Kidney (tissue), 14 donors: ENCODE measurements around the gene ECM2. TPM values are rescaled to one million over a fixed set of nuclear protein-coding genes. Genes with fewer than 3 reads are reported as not detected.

Source experiments
- DNase-seq, 5 donors: peaks; one replicate each; pipeline ENCODE4 v3.0.0-alpha.2; 2013 to 2020
- FAIRE-seq: peaks from 2 replicates; lab custom pipeline; 2012; peaks lifted over from hg19 to GRCh38; lab: Jason Lieb, UNC
- H3K27ac ChIP-seq, 2 donors: one replicate each; pipeline ENCODE4 v1.7.0; 2013; ENCODE audit warnings: low read depth in 2 of 2, low read length in 2 of 2, inconsistent platforms in 1 of 2
- H3K27me3 ChIP-seq: one replicate; pipeline ENCODE4 v1.7.1; 2013; ENCODE audit warnings: low read length, inconsistent platforms; ENCODE audit not compliant: control insufficient read depth, insufficient read depth
- H3K36me3 ChIP-seq, 3 donors: one replicate each; pipeline versions ENCODE4 v1.7.0 to v1.7.1; 2013; ENCODE audit warnings: low read length in 3 of 3, control low read depth in 1 of 3, inconsistent platforms in 1 of 3; ENCODE audit not compliant: insufficient read depth in 3 of 3, control insufficient read depth in 2 of 3
- H3K4me1 ChIP-seq, 3 donors: one replicate each; pipeline versions ENCODE4 v1.7.0 to v1.7.1; 2013; ENCODE audit warnings: low read length in 3 of 3, inconsistent platforms in 1 of 3, low read depth in 1 of 3; ENCODE audit not compliant: control insufficient read depth in 2 of 3, insufficient read depth in 2 of 3
- H3K4me3 ChIP-seq, 3 donors: one replicate each; pipeline versions ENCODE4 v1.7.0 to v1.8.1; 2013; ENCODE audit warnings: low read length in 3 of 3, control low read depth in 1 of 3, inconsistent platforms in 1 of 3
- H3K9ac ChIP-seq, 3 donors: one replicate each; pipeline versions ENCODE4 v1.7.0 to v1.7.1; 2013; ENCODE audit warnings: low read length in 3 of 3, control low read depth in 1 of 3, inconsistent platforms in 1 of 3
- H3K9me3 ChIP-seq, 3 donors: one replicate each; pipeline versions ENCODE4 v1.7.0 to v1.7.1; 2013; ENCODE audit warnings: low read length in 3 of 3, control low read depth in 1 of 3, inconsistent platforms in 1 of 3; ENCODE audit not compliant: control insufficient read depth in 2 of 3, insufficient read depth in 1 of 3
- intact Hi-C: fragments of 100-400 bp; cut with DNase I; formaldehyde crosslinking; loops from one replicate; pipeline ENCODE4 v1.11.1; 2022
- polyA plus RNA-seq: library from polyadenylated mRNA; stranded (reverse); fragments of 350-450 nt; fragmentation: Illumina TruSeq; extraction: RNeasy Lipid Tissue Mini Kit (QIAGEN cat#74804); gene quantifications from one replicate; pipeline ENCODE4 v1.2.3, GENCODE V29; 2014; ENCODE audit warnings: low read depth, low replicate concordance; ENCODE audit not compliant: insufficient read depth
- total RNA-seq: library from RNA; stranded (reverse); fragmentation: NEBNext Ultra II Directional; extraction: Animal tissue kit (Norgen Biotek cat#: 25700); gene quantifications from one replicate; pipeline ENCODE4 v1.2.1, GENCODE V29; 2021
- TF ChIP-seq, protein P1 (sequence below): IDR thresholded peaks from 3 replicates; pipeline ENCODE4 v1.5.1; 2012; ENCODE audit warnings: mild to moderate bottlenecking, moderate library complexity, borderline replicate concordance; ENCODE audit not compliant: insufficient read depth; ENCODE audit errors: extremely low read depth
- donor health status: control.
- donor health status: control.
- donor health status: control.
- donor health status: control.
- donor health status: control.
- donor health status: DM: yes; HTN: yes; CAD: no.
- donor health status: Normal renal cell carcinoma (clear cell type).

ECM2 gene
- total and polyA plus RNA-seq, 2 donors from 2014 or later = 5.5 to 7.6 TPM

DNA sequence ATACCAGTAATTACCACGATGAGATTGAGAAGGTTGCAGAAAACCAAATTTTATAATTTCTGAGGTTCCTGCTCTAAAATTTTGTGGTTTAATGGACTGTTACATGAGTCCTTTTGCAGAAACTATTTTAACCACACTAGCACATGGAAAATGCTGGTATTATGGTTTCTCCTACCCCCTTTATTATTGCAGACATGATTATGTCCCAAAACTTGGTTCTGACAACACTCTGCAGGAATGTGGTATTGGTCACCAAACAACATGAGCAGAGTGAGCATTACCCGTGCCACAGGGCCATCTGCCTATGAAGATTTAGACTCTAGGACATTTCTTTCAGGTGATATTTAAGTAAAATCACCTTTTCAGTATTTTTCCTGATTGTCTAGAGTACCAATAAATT, 2.8 kb upstream of the ECM2 start:
- no peak overlapping the region for H3K27ac ChIP-seq
- TF ChIP-seq, protein P1, sequence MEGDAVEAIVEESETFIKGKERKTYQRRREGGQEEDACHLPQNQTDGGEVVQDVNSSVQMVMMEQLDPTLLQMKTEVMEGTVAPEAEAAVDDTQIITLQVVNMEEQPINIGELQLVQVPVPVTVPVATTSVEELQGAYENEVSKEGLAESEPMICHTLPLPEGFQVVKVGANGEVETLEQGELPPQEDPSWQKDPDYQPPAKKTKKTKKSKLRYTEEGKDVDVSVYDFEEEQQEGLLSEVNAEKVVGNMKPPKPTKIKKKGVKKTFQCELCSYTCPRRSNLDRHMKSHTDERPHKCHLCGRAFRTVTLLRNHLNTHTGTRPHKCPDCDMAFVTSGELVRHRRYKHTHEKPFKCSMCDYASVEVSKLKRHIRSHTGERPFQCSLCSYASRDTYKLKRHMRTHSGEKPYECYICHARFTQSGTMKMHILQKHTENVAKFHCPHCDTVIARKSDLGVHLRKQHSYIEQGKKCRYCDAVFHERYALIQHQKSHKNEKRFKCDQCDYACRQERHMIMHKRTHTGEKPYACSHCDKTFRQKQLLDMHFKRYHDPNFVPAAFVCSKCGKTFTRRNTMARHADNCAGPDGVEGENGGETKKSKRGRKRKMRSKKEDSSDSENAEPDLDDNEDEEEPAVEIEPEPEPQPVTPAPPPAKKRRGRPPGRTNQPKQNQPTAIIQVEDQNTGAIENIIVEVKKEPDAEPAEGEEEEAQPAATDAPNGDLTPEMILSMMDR = no peak
- FAIRE-seq (no peak), DNase-seq (no peak)
- no peak overlapping the region for H3K4me3 ChIP-seq
- intact Hi-C loops = no loop called here
- H3K4me1 ChIP-seq = peaks cover 0 to 2% (median 0%) of the 10 kb centered on the region in 3 donors
- H3K27me3 ChIP-seq = no peaks in the 10 kb centered on the region
- H3K9me3 ChIP-seq = no peaks in the 10 kb centered on the region
- H3K9ac ChIP-seq = no peak overlapping the region
- H3K36me3 ChIP-seq = no peaks in the 10 kb centered on the region

DNA sequence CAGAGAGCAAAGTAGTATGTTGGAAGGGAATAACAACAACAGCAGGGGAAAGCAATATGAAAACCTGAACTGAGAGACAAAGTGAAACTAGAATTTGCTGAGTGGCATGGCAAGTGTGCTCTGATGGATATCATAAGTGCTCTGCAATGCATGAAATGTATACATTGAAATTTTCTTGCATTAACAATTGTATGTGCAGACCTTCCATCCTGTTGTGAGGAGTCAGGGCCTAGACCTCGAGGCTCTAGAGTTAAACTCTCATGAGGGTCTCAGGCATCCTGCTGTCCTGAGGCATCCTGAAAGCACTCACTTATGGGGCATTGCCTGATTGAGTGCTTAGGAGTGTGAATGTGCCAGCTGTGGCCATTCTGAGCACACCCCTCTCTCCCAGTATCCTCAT, 1.1 kb downstream of the ECM2 start:
- TF ChIP-seq, protein P1 = no peak
- peaks cover 0 to 2% (median 0%) of the 10 kb centered on the region in 3 donors for H3K4me1 ChIP-seq
- no peaks in the 10 kb centered on the region for H3K36me3 ChIP-seq
- no peak overlapping the region for H3K9ac ChIP-seq
- H3K27me3 ChIP-seq = no peaks in the 10 kb centered on the region
- H3K4me3 ChIP-seq = peak overlapping the region in 2 of 3 donors; percentile 30 to 40
- H3K27ac ChIP-seq = no peak overlapping the region
- intact Hi-C loops = no loop called here
- no peak for FAIRE-seq
- DNase-seq = no peak
- H3K9me3 ChIP-seq = peaks cover 0 to 6% (median 0%) of the 10 kb centered on the region in 3 donors

DNA sequence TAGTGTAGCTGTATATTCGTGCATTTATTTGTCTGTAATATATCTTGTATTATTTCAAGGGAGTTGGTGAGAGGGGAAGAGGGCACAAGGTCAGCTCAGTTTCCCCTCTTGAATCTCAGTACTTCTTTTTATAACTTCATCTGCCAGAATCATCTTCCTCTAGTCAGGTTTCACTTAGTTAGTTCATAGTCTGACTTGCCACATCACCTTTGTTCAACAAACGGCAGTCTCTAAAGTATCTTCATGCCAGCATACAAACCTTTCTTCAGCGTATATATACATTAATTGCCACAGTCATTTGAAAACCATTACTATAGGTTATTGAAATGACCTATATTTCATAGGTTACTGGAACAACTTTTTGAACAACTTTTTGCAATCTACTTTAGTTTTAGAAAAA, 1.6 kb downstream of the ECM2 start:
- TF ChIP-seq, protein P1 = no peak
- H3K27me3 ChIP-seq = no peaks in the 10 kb centered on the region
- peaks cover 0 to 2% (median 0%) of the 10 kb centered on the region in 3 donors for H3K4me1 ChIP-seq
- FAIRE-seq (no peak), DNase-seq (no peak)
- no peaks in the 10 kb centered on the region for H3K36me3 ChIP-seq
- no peak overlapping the region for H3K27ac ChIP-seq
- peak overlapping the region in 1 of 3 donors; percentile 30 for H3K4me3 ChIP-seq
- intact Hi-C loops = no loop called here
- no peak overlapping the region for H3K9ac ChIP-seq
- H3K9me3 ChIP-seq = peaks cover 0 to 6% (median 0%) of the 10 kb centered on the region in 3 donors

DNA sequence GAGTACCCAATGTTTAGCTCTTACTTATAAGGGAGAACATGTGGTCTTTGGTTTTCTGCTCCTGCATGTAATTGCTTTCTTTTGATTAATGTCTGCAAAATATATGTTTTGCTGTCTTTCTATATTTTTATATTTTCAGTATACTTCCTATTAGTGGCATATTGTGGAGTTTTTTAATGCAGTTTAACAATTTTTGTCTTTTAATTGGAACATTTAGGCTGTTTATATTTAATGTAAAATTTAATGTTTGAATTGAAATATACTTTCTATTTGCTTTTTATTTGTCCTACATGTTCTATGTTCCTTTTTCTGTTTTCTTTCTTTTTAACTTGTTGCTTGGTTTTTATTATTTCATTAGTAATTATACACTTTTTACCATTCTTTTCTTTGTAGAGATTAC, 4.9 kb downstream of the ECM2 start:
- Histone ChIP-seq H3K9me3 (peaks cover 0 to 6% (median 0%) of the 10 kb centered on the region in 3 donors), H3K27me3 (no peaks in the 10 kb centered on the region), H3K9ac (no peak overlapping the region), H3K36me3 (no peaks in the 10 kb centered on the region), H3K4me1 (peaks cover 0 to 3% (median 2%) of the 10 kb centered on the region in 3 donors), H3K27ac (no peak overlapping the region), H3K4me3 (no peak overlapping the region)
- peak; percentile 6 for FAIRE-seq
- DNase-seq = no peak
- intact Hi-C loops = no loop called here
- TF ChIP-seq, protein P1 = no peak
